HG03571 (cell line): Measurements from ENCODE around the gene MINDY3.

Experiments
- ATAC-seq: cut with Tn5 transposase; IDR thresholded peaks from one replicate; pipeline ENCODE4 v1.9.1; 2021; ENCODE audit not compliant: unreplicated experiment

The MINDY3 gene

GRCh38 chr10:15808204-15808797, 52.0 kb downstream of the MINDY3 start:
- ATAC-seq, result no peak

- no peak for ATAC-seq
Measured at GRCh38 chr10:15805395-15806058, 54.8 kb downstream of the MINDY3 start.

GRCh38 chr10:15804109-15804508, 56.2 kb downstream of the MINDY3 start:
- ATAC-seq, result no peak

- ATAC-seq, result no peak
Measured at GRCh38 chr10:15802375-15802949, 57.8 kb downstream of the MINDY3 start.

GRCh38 chr10:15801641-15802040, 58.7 kb downstream of the MINDY3 start:
- no peak for ATAC-seq

- no peak for ATAC-seq
Measured at GRCh38 chr10:15801147-15801546, 59.2 kb downstream of the MINDY3 start.

- no peak for ATAC-seq
Measured at GRCh38 chr10:15797346-15797745, 63.0 kb downstream of the MINDY3 start.

GRCh38 chr10:15796762-15797161, 63.5 kb downstream of the MINDY3 start:
- ATAC-seq, result no peak

- no peak for ATAC-seq
Measured at GRCh38 chr10:15796098-15796759, 64.1 kb downstream of the MINDY3 start.

- ATAC-seq, result no peak
Measured at GRCh38 chr10:15795036-15795792, 65.1 kb downstream of the MINDY3 start.

GRCh38 chr10:15794569-15794968, 65.7 kb downstream of the MINDY3 start:
- ATAC-seq, result no peak

- no peak for ATAC-seq
Measured at GRCh38 chr10:15793664-15794063, 66.6 kb downstream of the MINDY3 start.

- ATAC-seq, result no peak
Measured at GRCh38 chr10:15792777-15793176, 67.5 kb downstream of the MINDY3 start.

- no peak for ATAC-seq
Measured at GRCh38 chr10:15791816-15792524, 68.3 kb downstream of the MINDY3 start.

- no peak for ATAC-seq
Measured at GRCh38 chr10:15789793-15790525, 70.3 kb downstream of the MINDY3 start.

- ATAC-seq, result no peak
Measured at GRCh38 chr10:15787426-15787825, 72.9 kb downstream of the MINDY3 start.

- ATAC-seq, result no peak
Measured at GRCh38 chr10:15784662-15785300, 75.5 kb downstream of the MINDY3 start.

GRCh38 chr10:15783941-15784636, 76.2 kb downstream of the MINDY3 start:
- ATAC-seq, result no peak

- ATAC-seq, result no peak
Measured at GRCh38 chr10:15782851-15783250, 77.5 kb downstream of the MINDY3 start.
